Hepatocyte (in vitro differentiated cells): ENCODE measurements around the gene FAM216A.

ENCODE experiments used
- CTCF ChIP-seq: fragments of 200-600 bp; sonication (generic); IDR thresholded peaks from 2 replicates; pipeline ENCODE4 v1.5.1; 2016; ENCODE audit warnings: antibody characterized with exemption, mild to moderate bottlenecking; ENCODE audit not compliant: poor library complexity
- EZH2 ChIP-seq: fragments of 200-600 bp; sonication (generic); IDR thresholded peaks from 2 replicates; pipeline ENCODE4 v1.6.1; 2016; ENCODE audit warnings: antibody characterized with exemption, mild to moderate bottlenecking, borderline replicate concordance
- EZH2phosphoT487 ChIP-seq: fragments of 200-600 bp; sonication (generic); IDR thresholded peaks from one replicate; pipeline ENCODE4 v1.6.1; 2018; ENCODE audit warnings: antibody characterized with exemption, mild to moderate bottlenecking, low read depth, moderate library complexity; ENCODE audit not compliant: unreplicated experiment, severe bottlenecking

DNA sequence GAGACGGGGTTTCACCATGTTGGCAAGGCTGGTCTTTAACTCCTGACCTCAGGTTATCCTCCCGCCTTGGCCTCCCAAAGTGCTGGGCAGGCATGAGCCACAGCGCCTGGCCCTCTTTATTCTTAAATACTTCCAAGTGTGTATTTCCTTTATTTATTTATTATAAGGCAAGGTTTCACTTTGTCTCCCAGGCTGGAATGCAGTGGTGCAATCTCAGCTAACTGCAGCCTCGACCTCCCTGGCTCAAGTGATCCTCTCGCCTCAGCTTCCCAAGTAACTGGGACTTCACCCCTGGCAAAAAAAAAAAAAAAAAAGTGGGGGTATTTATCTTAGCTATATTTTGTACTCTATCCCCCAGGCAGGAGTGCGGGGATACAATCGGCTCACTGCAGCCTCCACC, 6.8 kb downstream of the FAM216A start:
- no peak for TF ChIP-seq CTCF
- no peak for TF ChIP-seq EZH2phosphoT487
- TF ChIP-seq EZH2 = no peak
